Occipital lobe (tissue), 2 donors: Measurements from ENCODE around the gene DPYSL3. TPM values are rescaled to one million over a fixed set of nuclear protein-coding genes. Genes with fewer than 3 reads are reported as not detected.

Experiments used
- DNase-seq: peaks from one replicate; lab custom pipeline; 2025; lab: John Stamatoyannopoulos, UW
- total RNA-seq: library from RNA; depleted of rRNA; stranded (reverse); fragments of >200 nt; gene quantifications from one replicate; pipeline ENCODE4 v1.2.3, GENCODE V29; 2014

Gene DPYSL3
- total RNA-seq, 1 donor from 2014 or later: 977 TPM

DNA sequence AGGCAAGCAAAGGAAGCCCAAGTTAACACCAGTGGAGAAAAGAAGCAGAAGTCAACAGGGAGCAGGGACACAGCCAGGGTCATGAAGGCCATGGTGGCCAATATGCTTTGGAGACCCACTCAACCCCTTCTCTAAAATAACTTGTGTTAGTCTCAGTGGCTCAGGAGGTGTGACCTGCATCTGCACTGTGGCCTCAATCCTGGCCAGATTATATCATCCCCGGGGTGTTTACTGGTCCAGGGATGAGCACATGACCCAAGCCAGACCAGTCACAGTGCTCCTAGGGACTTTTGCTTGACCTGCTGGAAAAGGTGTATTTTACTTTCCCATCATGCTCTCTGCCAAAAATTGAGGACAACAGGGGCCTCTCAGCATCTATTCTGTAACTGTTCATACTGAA, 105.2 kb downstream of the DPYSL3 start:
- no peak for DNase-seq

- peak; percentile 15 for DNase-seq
Measured at GRCh38 chr5:147403651-147404640, 105.9 kb downstream of the DPYSL3 start.

DNA sequence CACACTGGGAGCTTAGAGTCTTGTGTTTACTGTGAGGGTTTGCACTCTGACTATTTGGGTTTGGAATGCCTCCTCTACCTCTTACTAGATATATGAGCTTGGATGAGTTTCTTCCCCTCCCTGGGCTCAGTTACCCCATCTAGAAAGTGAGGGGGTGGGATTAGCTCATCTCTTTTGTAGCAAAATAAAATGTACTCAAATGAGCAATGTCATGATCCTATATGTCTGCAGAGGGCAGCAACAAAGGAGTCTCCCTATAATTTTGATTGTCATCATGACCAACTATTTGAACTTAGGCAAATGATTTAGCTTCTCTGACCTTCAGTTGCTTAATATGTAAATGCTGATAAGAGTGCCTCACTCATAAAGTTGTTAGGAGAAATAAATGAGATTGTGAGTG, 109.0 kb downstream of the DPYSL3 start:
- DNase-seq: no peak

DNA sequence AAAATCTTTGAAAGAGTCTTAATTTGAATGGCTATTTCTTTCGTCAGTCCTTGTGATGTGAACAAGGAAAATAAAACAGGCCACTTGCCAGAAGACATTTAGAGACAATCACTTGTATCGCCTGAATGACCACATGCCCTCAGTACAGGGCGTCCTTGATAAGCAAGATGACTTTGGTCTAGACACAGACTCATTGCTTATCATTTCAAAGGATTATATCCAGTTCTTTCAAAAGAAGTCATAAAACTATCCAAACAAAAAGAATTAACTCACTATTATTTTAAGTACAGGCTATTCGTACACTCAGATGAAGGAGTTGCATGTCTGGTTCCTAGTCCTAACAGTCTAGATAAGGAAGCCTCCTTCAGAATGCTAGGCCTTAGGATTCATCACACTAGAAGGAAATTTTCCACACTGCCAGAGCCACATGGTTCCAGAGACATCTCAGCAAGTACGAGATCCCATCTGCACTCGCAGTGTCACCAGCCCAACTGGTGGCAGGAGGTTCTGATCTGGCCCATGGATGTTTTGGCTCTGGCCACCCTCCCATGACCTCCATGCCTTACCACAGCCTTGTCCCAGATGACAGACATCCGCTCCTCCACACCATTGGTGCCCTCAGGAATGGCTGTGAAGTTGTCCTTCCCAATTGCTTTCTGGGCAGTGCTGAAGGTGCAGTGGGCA, 109.6 kb downstream of the DPYSL3 start:
- no peak for DNase-seq

DNA sequence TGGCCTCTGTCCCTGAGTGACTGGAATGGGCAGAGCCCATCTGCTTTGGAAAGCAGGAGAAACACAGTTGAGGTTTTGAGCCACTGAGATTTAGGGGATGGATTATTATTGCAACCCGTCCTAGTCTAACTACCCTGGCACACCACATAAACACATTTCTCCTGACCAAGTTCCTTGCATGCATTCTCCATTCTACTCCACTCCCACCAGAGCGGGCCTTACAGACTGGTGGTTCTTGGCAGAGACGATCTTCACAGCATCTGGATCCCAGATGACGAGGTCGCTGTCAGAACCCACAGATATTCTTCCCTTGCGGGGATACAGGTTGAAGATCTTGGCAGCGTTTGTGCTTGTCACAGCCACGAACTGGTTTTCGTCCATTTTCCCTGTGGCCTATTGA, 111.0 kb downstream of the DPYSL3 start:
- DNase-seq: no peak

DNA sequence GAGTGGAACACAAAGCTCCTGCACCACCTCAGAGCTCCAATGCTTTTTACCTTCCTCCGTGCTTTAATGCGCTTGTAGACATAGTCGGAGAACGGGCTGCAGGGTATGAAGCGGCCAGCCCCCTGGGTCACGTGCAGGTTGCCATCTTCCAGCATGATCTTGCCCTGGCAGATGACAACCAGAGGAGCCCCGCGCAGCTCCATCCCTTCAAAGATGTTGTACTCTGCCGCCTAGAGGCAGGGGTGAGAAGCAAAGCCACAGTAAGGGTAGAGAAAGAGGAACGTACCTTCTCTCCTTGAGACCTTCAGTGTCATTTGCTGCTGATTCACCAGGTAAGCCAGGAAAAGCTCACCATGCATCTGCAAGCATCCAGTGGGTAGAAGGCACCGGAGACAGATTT, 112.3 kb downstream of the DPYSL3 start:
- DNase-seq: no peak

DNA sequence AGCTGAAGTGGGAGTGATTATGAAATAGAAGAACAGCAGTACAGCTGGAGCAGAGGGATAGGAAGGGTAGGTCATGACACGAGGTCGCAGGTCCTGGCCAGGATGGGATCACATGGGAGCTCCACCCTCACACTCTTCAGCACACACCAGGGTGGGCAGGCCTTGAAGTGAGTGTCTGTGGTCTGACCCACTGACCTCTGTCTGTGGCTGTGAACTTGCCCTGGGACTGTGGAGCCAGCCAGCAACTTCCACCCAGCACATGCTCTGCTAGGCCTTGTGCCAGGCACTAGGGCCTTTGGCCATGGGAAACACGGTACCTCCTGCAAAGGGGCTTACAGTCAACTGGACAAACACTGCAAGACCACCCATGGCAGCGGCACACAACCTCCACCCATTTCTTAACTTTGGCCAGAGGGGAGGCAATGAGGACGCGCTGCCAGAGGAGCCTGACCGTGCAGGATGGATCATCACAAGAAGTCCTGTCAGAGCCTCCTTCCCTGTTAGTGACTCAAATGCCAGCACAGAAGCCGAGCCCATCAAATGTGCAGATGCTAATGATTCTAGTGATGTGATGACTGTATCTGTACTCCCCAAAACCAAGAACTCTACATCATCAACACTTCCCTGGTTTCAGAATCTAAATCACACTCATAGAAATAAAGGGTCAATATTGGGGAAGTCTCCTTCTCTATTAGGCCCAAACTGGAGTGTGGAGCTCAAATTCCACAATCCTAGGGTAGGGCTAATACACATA, 113.6 kb downstream of the DPYSL3 start:
- DNase-seq: no peak

- no peak for DNase-seq
Measured at GRCh38 chr5:147393874-147394672, 115.8 kb downstream of the DPYSL3 start.

GRCh38 chr5:147391781-147392180, 118.1 kb downstream of the DPYSL3 start:
- peak; percentile 11 for DNase-seq

DNA sequence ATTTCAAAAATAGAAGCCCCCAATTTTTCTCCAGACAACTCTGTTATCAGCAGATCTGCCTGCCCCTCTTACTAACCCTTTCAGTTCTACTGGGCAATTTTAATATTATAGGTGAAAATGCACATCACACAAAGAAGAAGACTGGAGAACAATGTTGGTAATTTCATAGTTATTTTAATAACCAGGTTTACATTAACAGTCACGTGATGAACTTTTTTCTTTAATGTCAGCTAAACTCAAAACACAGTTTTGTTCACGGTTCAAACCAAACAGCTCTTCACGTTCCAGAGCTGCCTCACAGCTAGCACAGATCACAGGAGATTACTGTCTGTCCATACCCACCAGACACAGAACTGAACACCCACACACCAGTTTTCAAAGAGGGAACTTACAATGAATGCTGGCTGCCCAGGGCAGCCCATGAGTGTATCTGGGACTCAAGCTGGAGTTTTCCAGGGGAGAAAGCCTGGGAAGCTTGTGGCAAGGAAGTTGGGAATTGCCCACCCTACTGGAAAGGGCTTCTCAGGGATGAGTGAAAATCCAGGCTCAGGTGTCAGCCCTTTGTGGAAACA, 119.1 kb downstream of the DPYSL3 start:
- no peak for DNase-seq

- DNase-seq: no peak
Measured at GRCh38 chr5:147388184-147389108, 121.4 kb downstream of the DPYSL3 start.

GRCh38 chr5:147387109-147387508, 122.8 kb downstream of the DPYSL3 start:
- DNase-seq: no peak

DNA sequence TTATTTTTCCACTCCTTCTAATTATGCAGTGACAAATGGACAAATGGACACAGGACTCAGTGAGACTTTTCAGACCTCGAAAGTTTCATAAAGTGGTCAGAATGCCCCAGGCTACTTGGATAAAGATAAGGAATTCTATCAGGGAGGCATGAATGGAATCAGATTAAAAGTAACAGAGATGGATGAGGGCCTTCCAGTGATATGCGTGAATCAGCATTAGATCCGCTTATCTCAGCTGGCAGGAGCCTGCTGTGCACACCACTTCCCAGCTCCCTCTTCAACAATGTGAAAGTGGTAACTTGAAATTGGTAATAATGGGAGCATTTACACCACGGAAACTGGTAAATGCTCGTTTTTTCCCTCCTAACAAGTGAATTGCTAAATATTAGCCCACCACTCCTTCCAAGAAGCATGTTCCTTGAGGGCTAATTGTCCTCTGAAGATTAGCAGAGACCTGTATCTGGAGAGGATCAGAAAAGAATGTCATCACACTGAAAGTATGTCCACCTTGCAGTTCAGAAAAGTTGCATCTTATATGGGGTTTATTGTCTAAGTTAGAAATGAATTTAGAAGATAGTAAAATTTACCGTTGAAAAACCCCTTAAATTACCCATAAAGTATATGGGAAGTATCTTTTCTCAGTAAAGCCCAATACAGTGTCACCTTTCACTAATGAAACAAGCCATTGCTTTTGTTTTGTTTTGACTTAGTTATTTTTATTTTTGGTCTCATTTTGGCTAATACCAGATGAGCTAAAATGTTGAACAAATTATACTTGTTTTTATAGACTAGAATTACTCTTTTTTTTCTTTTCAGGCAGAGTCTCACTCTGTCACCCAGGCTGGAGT, 125.3 kb downstream of the DPYSL3 start:
- DNase-seq: no peak

DNA sequence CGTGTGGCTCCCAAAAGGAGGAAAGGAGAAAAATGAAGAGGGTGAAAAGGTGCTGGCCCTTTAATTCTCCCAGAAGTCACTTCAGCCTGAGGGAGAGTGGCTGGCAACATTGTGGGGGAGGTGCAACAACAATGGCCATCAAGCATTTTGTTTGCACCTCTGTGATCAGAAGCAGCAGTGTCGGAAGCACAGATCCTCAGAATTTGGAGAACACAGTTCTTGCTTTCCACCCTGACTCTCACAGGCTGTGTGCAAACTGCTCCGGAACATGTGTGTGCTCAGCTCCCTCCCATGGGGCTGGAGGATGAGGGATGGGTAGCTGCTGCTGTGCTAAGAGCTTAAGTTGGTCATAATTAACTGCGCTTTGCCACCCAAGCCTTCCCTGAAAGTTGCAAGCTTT, 127.1 kb downstream of the DPYSL3 start:
- DNase-seq: no peak

DNA sequence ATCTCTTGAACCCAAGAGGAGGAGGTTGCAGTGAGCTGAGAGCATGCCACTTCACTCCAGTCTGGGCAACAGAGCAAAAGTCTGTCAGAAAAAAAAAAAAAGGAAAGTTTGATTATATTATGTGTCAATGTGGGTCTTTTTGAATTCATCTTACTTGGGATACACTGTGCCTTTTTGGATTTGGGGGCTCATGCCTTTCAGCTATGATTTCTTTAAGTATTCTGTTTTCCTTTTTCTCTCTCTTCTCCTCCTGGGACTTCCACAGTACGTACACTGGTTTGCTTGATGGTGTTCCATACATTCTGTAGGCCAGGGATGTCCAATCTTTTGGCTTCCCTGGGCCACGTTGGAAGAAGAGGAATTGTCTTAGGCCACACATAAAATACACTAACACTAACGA, 128.3 kb downstream of the DPYSL3 start:
- DNase-seq: no peak

- no peak for DNase-seq
Measured at GRCh38 chr5:147377682-147378081, 132.2 kb downstream of the DPYSL3 start.

DNA sequence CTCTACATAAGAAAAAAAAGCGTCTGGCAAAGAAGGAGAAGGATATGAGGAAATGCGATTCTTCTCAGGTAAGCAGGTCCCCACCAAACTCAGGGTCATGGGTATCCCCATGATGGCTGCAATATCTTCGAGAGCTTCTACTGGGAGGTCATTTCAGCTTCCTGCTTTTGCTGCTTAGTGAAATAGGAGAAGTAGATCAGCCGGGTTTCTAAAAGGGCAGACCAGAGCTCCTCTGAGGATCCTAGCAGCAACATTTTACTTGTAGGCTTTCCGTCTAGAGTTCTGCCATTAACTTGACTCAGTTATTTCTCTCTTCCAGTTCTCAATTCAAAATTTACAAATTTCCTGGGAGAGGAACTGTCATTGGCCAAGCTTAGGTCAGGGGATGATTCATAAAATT, 134.7 kb downstream of the DPYSL3 start:
- DNase-seq: no peak

GRCh38 chr5:147373328-147373727, 136.5 kb downstream of the DPYSL3 start:
- DNase-seq: no peak

GRCh38 chr5:147372191-147372590, 137.7 kb downstream of the DPYSL3 start:
- no peak for DNase-seq
